Right cardiac atrium (tissue), 5 donors: ENCODE measurements around the gene TSHZ2. TPM values are rescaled to one million over a fixed set of nuclear protein-coding genes. Genes with fewer than 3 reads are reported as not detected.

Experiments used
- ATAC-seq, 2 donors: fragments of 200-7000 bp; cut with Tn5 transposase; one replicate each; pipeline versions ENCODE4 v1.8.0 to v1.9.1; 2020; ENCODE audit warnings: moderate library complexity in 2 of 2, mild to moderate bottlenecking in 1 of 2
- DNase-seq, 3 donors: peaks; one replicate each; pipeline ENCODE4 v3.0.0-alpha.2; 2020
- H3K27ac ChIP-seq: one replicate; pipeline ENCODE4 v1.5.1; 2013; ENCODE audit warnings: mild to moderate bottlenecking, low read length, control low read depth, moderate library complexity
- H3K27me3 ChIP-seq: one replicate; pipeline ENCODE4 v1.6.1; 2013; ENCODE audit not compliant: control insufficient read depth, insufficient read depth
- H3K4me1 ChIP-seq: one replicate; pipeline ENCODE4 v1.6.1; 2013; ENCODE audit warnings: low read length; ENCODE audit not compliant: control insufficient read depth, insufficient read depth
- H3K4me3 ChIP-seq: one replicate; pipeline ENCODE4 v1.5.1; 2013; ENCODE audit warnings: low read length, control low read depth
- H3K9me3 ChIP-seq: one replicate; pipeline ENCODE4 v1.6.1; 2013; ENCODE audit warnings: low read length; ENCODE audit not compliant: control insufficient read depth
- WGBS: extraction: QIAGEN DNeasy Blood & Tissue Kit; methylation state at CpG from one replicate; pipeline ENCODE4 v1.1.7; 2013; 5-methylcytosine and 5-hydroxymethylcytosine counted together
- intact Hi-C, 4 donors: fragments of 100-400 bp; cut with DNase I; formaldehyde crosslinking; loops; one replicate each; pipeline versions ENCODE4 v1.11.0 to v1.14.0; 2022 to 2023
- polyA plus RNA-seq: library from polyadenylated mRNA; stranded (reverse); fragments of 200-250 nt; gene quantifications from one replicate; pipeline ENCODE4 v1.2.3, GENCODE V29; 2013
- total RNA-seq, 4 donors: library from RNA; stranded (reverse); fragmentation: NEBNext Ultra II Directional; extraction: Animal tissue kit (Norgen Biotek cat#: 25700); gene quantifications; one replicate each; pipeline ENCODE4 v1.2.1, GENCODE V29; 2021
- donor health status: healthy with polysubstance abuse.
- donor health status: DM: no; HTN: yes; CAD: no.
- donor health status: DM: no; HTN: no; CAD: no.
- donor health status: DM: no; HTN: yes; CAD: no; lungs with severe emphysema.
- donor health status: DM: yes; HTN: yes; CAD: no.

The TSHZ2 gene
- total and polyA plus RNA-seq, 5 donors, result 2.3 to 8.9 (median 6.9) TPM

GRCh38 chr20:53291548-53291947 lies 319.4 kb downstream of the TSHZ2 start:
- DNase-seq (no peak), ATAC-seq (no peak)
- no peak overlapping the region for H3K27ac ChIP-seq
- WGBS, result 79% methylated on average over 3 of the region's 3 CpGs
- no peaks in the 10 kb centered on the region for H3K4me1 ChIP-seq
- intact Hi-C loops, result no loop called here
- H3K9me3 ChIP-seq, result no peaks in the 10 kb centered on the region
- no peak overlapping the region for H3K4me3 ChIP-seq
- H3K27me3 ChIP-seq, result no peaks in the 10 kb centered on the region

DNA sequence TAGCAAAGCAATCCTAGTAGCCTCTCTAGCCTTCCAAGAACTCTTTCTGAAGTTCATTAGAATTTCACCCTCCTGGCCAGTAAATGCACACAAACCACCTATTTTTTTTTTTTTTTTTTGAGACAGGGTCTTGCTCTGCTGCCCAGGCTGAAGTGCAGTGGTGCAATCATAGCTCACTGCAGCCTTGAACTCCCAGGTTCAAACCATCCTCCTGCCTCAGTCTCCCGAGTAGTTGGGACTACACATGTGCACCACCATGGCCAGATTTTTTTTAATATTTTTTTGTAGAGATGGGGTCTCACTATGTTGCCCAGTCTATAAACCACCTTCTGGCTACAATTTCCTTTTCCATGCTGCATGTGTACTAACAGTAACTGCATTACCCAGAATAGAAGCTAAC lies 320.2 kb downstream of the TSHZ2 start:
- intact Hi-C loops, result no loop called here
- H3K9me3 ChIP-seq, result no peaks in the 10 kb centered on the region
- DNase-seq (no peak), ATAC-seq (no peak)
- H3K4me3 ChIP-seq, result no peak overlapping the region
- no peaks in the 10 kb centered on the region for H3K27me3 ChIP-seq
- H3K4me1 ChIP-seq, result no peaks in the 10 kb centered on the region
- no peak overlapping the region for H3K27ac ChIP-seq
- WGBS, result 94% methylated on average over 1 of the region's 1 CpG

DNA sequence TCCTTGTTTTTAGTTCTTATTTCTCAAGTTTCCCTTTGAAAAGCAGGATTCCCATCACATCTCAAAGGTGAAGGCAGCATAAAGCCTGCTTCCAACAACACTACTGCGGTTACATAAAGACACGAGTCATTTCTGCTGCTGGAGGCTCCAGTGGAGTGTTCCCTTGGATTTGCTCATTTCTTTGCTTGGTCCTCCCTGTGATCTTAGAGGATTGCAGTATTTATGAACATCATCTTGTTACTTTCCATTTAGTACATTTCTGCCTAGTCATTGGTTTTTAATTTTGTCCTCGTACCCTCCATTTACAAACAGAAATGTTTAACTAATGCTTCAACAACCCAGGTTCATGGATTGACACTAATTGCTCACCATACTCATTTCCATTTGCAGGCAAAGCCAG lies 322.6 kb downstream of the TSHZ2 start:
- 92% methylated on average over 3 of the region's 3 CpGs for WGBS
- no peak overlapping the region for H3K4me3 ChIP-seq
- no peaks in the 10 kb centered on the region for H3K9me3 ChIP-seq
- no peak for ATAC-seq
- no peak overlapping the region for H3K27ac ChIP-seq
- H3K27me3 ChIP-seq, result no peaks in the 10 kb centered on the region
- H3K4me1 ChIP-seq, result no peaks in the 10 kb centered on the region
- intact Hi-C loops, result no loop called here
- no peak for DNase-seq

DNA sequence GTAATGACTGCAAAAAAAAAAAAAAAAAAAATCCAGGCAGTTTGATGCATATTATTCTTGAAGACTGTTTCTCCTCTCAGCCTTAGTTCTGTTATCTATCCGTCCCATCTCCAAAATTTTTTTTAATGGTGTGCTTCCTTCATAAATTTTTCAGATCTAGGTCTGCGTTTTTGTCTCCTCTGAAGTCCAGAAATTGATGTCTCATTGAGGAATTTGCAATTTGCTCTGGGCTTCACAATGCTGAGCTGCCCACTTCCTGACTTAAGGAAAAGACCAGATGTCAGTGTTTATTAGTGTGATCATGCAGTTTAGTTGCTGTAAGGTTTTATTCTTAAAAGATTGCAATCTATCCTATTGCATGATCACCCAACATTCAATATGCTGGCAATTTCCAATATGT lies 323.9 kb downstream of the TSHZ2 start:
- 58% methylated on average over 2 of the region's 2 CpGs for WGBS
- ATAC-seq (no peak), DNase-seq (no peak)
- intact Hi-C loops, result no loop called here
- Histone ChIP-seq H3K4me3 (no peak overlapping the region), H3K9me3 (no peaks in the 10 kb centered on the region), H3K27ac (no peak overlapping the region), H3K27me3 (no peaks in the 10 kb centered on the region), H3K4me1 (no peaks in the 10 kb centered on the region)

GRCh38 chr20:53296451-53297153 lies 324.4 kb downstream of the TSHZ2 start:
- H3K27me3 ChIP-seq, result no peaks in the 10 kb centered on the region
- H3K27ac ChIP-seq, result no peak overlapping the region
- H3K4me3 ChIP-seq, result no peak overlapping the region
- H3K9me3 ChIP-seq, result no peaks in the 10 kb centered on the region
- no peak for ATAC-seq
- no peak for DNase-seq
- intact Hi-C loops, result no loop called here
- no peaks in the 10 kb centered on the region for H3K4me1 ChIP-seq
- WGBS, result 75% methylated on average over 2 of the region's 2 CpGs

DNA sequence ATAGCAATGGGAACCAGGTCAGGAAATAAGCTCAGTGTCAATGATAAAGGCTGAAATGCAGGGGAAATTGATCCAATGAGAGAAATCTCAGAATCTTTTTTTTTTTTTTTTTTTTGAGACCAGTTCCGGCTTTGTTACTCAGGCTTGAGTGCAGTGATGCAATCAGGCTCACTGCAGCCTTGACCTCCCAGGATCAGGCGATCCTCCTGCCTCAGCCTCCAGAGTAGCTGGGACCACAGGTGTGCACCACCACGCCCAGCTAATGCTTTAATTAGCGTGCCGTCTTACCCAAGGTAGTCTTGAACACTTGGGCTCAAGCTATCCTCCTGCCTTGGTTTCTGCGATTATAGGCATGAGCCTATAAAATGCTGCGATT lies 325.0 kb downstream of the TSHZ2 start:
- no peak overlapping the region for H3K4me3 ChIP-seq
- DNase-seq (no peak), ATAC-seq (no peak)
- no peaks in the 10 kb centered on the region for H3K9me3 ChIP-seq
- intact Hi-C loops, result no loop called here
- WGBS, result 98% methylated on average over 7 of the region's 7 CpGs
- no peak overlapping the region for H3K27ac ChIP-seq
- no peaks in the 10 kb centered on the region for H3K4me1 ChIP-seq
- H3K27me3 ChIP-seq, result no peaks in the 10 kb centered on the region

DNA sequence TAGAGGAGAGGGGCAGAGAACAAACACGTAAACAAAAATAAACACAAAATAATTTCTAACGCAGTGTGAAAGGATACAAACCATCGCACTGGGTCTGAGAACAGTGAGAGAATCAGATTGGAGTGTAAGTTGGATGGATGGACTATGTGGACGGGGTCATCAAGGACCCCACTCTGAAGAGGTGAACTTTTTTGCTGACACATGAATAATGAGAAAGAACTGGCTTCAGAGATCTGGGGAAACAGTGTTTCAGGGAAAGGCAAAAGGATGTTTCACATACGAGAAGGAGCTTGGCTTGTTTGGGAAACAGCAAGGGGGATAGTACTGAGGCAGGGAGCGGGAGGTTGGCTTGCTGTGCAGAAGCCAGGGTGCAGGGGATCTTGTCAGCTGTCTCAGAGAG lies 326.1 kb downstream of the TSHZ2 start:
- intact Hi-C loops, result no loop called here
- Histone ChIP-seq H3K9me3 (no peaks in the 10 kb centered on the region), H3K27ac (no peak overlapping the region), H3K27me3 (no peaks in the 10 kb centered on the region), H3K4me1 (no peaks in the 10 kb centered on the region), H3K4me3 (no peak overlapping the region)
- WGBS, result 93% methylated on average over 6 of the region's 6 CpGs
- ATAC-seq (no peak), DNase-seq (no peak)

DNA sequence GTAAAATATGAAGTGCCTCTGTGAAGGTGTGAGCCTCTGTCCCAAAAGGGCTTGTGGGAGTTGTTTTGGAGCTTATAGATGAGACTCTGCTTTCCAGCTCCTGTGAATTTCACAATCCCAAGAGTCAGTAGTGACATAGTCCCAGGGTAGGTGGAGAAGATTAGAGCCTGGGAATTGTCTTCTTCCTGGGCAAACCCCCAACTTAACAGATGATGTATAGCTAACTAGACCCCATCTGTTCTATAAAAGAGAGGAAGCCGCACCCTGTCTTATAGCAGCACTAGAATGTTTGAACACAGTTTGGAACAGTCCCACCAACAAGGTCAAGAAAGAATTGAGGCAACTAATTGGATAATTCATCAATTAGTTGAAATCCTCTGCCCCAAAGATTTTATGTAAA lies 326.8 kb downstream of the TSHZ2 start:
- Histone ChIP-seq H3K4me1 (no peaks in the 10 kb centered on the region), H3K9me3 (no peaks in the 10 kb centered on the region), H3K27me3 (no peaks in the 10 kb centered on the region), H3K4me3 (no peak overlapping the region), H3K27ac (no peak overlapping the region)
- intact Hi-C loops, result no loop called here
- WGBS, result 94% methylated on average over 1 of the region's 1 CpG
- no peak for DNase-seq
- no peak for ATAC-seq

GRCh38 chr20:53299831-53300230 lies 327.7 kb downstream of the TSHZ2 start:
- WGBS, result 42% methylated on average over 4 of the region's 4 CpGs
- no peaks in the 10 kb centered on the region for H3K4me1 ChIP-seq
- intact Hi-C loops, result no loop called here
- DNase-seq (no peak), ATAC-seq (no peak)
- H3K4me3 ChIP-seq, result no peak overlapping the region
- no peak overlapping the region for H3K27ac ChIP-seq
- H3K27me3 ChIP-seq, result no peaks in the 10 kb centered on the region
- no peaks in the 10 kb centered on the region for H3K9me3 ChIP-seq

- intact Hi-C loops, result no loop called here
- ATAC-seq, result no peak
- no peaks in the 10 kb centered on the region for H3K27me3 ChIP-seq
These were observed 329.7 kb downstream of the TSHZ2 start for GRCh38 chr20:53301869-53302268.

GRCh38 chr20:53302695-53303412 lies 330.7 kb downstream of the TSHZ2 start:
- H3K4me1 ChIP-seq, result no peaks in the 10 kb centered on the region
- ATAC-seq (no peak), DNase-seq (no peak)
- H3K4me3 ChIP-seq, result no peak overlapping the region
- intact Hi-C loops, result no loop called here
- WGBS, result 71% methylated on average over 8 of the region's 8 CpGs
- no peak overlapping the region for H3K27ac ChIP-seq
- H3K9me3 ChIP-seq, result no peaks in the 10 kb centered on the region
- H3K27me3 ChIP-seq, result no peaks in the 10 kb centered on the region

More at GRCh38 chr20:53301869-53302268, 329.7 kb downstream of the TSHZ2 start:
- H3K4me3 ChIP-seq, result no peak overlapping the region
- no peaks in the 10 kb centered on the region for H3K4me1 ChIP-seq
- no peak for DNase-seq
- 97% methylated on average over 13 of the region's 13 CpGs for WGBS
- H3K27ac ChIP-seq, result no peak overlapping the region
- no peaks in the 10 kb centered on the region for H3K9me3 ChIP-seq
